Measurements from ENCODE around the gene ACTA2.

GRCh38 chr10:88994019-88994418 lies 41.4 kb upstream of the ACTA2 start:
- no peak for TF ChIP-seq CTCF (IDR thresholded peaks at IDR 0.05; ENCODE audit: insufficient read depth, low read length, poor library complexity, severe bottlenecking)
- no peak for TF ChIP-seq EZH2phosphoT487 (conservative IDR thresholded peaks at IDR 0.05; ENCODE audit: low read length)
